Fibroblast of villous mesenchyme (primary cell): ENCODE results near the gene UGT1A6. TPM values are rescaled to one million over a fixed set of nuclear protein-coding genes. Genes with fewer than 3 reads are reported as not detected.
A peak's percentile ranks its signal among the peaks of the same experiment; 100 is the strongest.

Experiments used
- DNase-seq: peaks from one replicate; pipeline ENCODE4 v3.0.0-alpha.2; 2010; ENCODE audit warnings: low read depth
- H3K4me3 ChIP-seq: 2 replicates; pipeline ENCODE4 v1.5.1; 2011; ENCODE audit warnings: low read depth, mild to moderate bottlenecking, low read length
- total RNA-seq: library from RNA; depleted of rRNA; stranded (reverse); fragments of >200 nt; gene quantifications from 2 replicates; pipeline ENCODE4 v1.2.3, GENCODE V29; 2012
- TF ChIP-seq, protein P1 (sequence below): IDR thresholded peaks from 2 replicates; pipeline ENCODE4 v1.5.1; 2012; ENCODE audit warnings: low read depth, mild to moderate bottlenecking, low read length; ENCODE audit not compliant: insufficient read depth

The UGT1A6 gene
- total RNA-seq, 1 donor: not detected

GRCh38 chr2:233705911-233706506, 13.3 kb downstream of the UGT1A6 start:
- DNase-seq: no peak
- no peak overlapping the region for H3K4me3 ChIP-seq
- TF ChIP-seq, protein P1, sequence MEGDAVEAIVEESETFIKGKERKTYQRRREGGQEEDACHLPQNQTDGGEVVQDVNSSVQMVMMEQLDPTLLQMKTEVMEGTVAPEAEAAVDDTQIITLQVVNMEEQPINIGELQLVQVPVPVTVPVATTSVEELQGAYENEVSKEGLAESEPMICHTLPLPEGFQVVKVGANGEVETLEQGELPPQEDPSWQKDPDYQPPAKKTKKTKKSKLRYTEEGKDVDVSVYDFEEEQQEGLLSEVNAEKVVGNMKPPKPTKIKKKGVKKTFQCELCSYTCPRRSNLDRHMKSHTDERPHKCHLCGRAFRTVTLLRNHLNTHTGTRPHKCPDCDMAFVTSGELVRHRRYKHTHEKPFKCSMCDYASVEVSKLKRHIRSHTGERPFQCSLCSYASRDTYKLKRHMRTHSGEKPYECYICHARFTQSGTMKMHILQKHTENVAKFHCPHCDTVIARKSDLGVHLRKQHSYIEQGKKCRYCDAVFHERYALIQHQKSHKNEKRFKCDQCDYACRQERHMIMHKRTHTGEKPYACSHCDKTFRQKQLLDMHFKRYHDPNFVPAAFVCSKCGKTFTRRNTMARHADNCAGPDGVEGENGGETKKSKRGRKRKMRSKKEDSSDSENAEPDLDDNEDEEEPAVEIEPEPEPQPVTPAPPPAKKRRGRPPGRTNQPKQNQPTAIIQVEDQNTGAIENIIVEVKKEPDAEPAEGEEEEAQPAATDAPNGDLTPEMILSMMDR: no peak

DNA sequence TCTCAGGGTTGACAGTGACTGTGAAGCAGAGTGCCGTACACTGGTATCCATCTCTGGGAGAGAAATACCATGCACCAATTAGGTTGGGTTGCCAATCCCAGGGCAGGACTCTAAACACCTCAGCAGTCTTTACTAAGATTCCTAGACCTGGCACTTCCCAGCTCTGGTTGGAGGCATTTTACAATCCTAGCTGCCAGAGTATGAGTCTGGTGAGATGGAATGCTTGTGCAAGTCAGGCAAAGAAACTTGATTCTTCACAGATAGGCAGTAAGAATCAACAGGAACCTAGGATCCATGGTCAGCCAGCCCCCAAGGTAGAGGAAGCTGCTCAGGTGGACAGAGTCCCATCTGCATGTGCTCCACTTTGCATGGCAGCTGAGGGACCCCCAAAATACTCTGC, 14.0 kb downstream of the UGT1A6 start:
- TF ChIP-seq, protein P1: no peak
- DNase-seq: peak; percentile 34
- H3K4me3 ChIP-seq: no peak overlapping the region

- no peak overlapping the region for H3K4me3 ChIP-seq
- peak; percentile 48 for DNase-seq
- TF ChIP-seq, protein P1: no peak
Measured at GRCh38 chr2:233707940-233708644, 15.4 kb downstream of the UGT1A6 start.

GRCh38 chr2:233708942-233709341, 16.3 kb downstream of the UGT1A6 start:
- no peak for DNase-seq
- TF ChIP-seq, protein P1: no peak
- no peak overlapping the region for H3K4me3 ChIP-seq

- peak; percentile 81 for DNase-seq
- H3K4me3 ChIP-seq: no peak overlapping the region
- TF ChIP-seq, protein P1: peak; percentile 98
Measured at GRCh38 chr2:233711312-233712008, 18.8 kb downstream of the UGT1A6 start.

DNA sequence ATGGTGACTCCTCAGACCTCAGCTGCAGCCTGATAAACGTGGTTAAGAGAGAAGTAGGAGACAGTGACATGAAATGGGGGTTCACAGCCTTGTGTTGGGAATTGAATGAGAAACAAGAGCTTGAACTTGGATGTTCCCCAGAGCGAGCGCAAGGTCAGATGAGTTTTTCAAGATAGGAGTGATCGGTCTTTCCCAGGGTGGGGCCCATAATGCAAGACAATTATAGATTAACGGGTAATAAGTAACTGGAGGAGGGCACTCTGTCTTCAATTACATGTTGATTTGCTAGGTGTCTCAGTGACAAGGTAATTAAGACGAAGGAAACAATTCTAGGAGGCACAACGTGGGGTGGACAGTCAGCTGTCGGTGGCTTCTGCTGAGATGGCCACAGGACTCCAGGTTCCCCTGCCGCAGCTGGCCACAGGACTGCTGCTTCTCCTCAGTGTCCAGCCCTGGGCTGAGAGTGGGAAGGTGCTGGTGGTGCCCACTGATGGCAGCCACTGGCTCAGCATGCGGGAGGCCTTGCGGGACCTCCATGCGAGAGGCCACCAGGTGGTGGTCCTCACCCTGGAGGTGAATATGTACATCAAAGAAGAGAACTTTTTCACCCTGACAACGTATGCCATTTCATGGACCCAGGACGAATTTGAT, 20.0 kb downstream of the UGT1A6 start, which contains the start of gene UGT1A5:
UGT1A5 (plus strand) TSS at position 297 of the 651 bp plus-strand sequence; CDS start at position 382, 85 bp downstream.
- DNase-seq: no peak
- H3K4me3 ChIP-seq: no peak within 1 kb of the TSS
- TF ChIP-seq, protein P1: no peak
